ENCODE results near the gene UTY. TPM values are rescaled to one million over a fixed set of nuclear protein-coding genes. Genes with fewer than 3 reads are reported as not detected.

The UTY gene
- total and polyA plus RNA-seq, 10 of the 15 experiments (the other 5 are each of a cell fraction or from before 2014, with no cell fraction given): 0.13 TPM; not detected in 9

DNA sequence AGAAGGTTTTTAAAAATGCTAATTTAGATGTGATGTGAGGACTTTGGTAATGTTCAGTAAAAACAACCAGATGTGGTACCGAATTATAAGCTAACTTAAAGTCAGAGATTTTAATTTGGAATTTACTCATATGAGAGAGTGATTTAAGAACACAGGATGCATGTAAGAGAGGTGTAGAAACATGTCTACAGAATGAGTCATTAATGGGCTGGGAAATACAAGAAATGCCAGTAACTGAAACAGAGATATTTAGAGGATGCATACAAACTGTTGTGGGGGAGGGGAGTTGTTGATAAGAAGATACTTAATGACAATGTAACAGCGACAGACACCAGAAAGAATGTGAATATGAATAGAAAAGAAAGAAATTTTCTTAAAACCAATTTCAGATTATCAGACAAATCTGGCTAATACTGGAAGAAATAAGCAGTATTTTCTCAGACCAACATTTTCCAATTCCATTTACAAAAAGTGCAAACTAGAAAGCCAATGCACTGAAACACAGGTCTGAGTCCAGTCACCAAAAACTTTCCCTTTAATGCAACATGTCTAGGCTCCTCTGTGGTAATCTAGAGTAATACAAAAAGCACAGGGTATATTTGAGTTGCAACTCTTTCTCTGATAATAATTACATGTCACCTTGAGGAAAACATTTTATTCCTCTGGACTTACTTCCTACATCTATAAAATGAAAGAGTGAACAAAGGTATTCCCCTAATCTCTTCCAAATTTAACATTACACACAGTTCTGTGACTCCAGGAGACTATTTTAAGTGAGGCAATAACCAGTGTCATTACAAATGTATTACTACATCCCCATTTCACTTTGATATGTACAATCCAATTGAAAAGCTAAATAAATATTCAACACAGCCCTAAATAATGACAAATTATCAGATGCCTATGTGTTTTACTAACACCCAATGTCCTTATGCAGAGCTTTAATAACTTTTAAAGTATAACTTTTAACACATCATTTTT, 117.9 kb downstream of the UTY start:
- no CpG with 5 or more reads among the region's 2 CpGs for WGBS (ENCODE audit: insufficient coverage, insufficient replicate concordance, low lambda C conversion rate, missing lambda C conversion rate)
- Histone ChIP-seq H3K4me3 (no peak overlapping the region), H3K4me1 (ENCODE audit: control insufficient read depth, insufficient read depth, low read length) (no peaks in the 10 kb centered on the region), H3K9ac (ENCODE audit: control insufficient read depth, insufficient read depth, low read length) (no peak overlapping the region), H3K9me3 (replicated peaks; ENCODE audit: control insufficient read depth, insufficient read depth, low read length) (no peaks in the 10 kb centered on the region), H2AFZ (ENCODE audit: control insufficient read depth, low read depth, low read length) (no peak overlapping the region), H3K79me2 (ENCODE audit: control insufficient read depth, insufficient read depth, low read length) (no peaks in the 10 kb centered on the region), H3K4me2 (ENCODE audit: control insufficient read depth, insufficient read depth) (no peak overlapping the region), H4K20me1 (ENCODE audit: control insufficient read depth, insufficient read depth) (no peaks in the 10 kb centered on the region), H3K36me3 (ENCODE audit: control insufficient read depth in 2 of 2, insufficient read depth in 2 of 2, low read length in 1 of 2) (no peaks in the 10 kb centered on the region), H3K27me3 (replicated peaks in 1 of 2; ENCODE audit: control insufficient read depth in 2 of 2, insufficient read depth in 2 of 2, low read length in 1 of 2) (no peaks in the 10 kb centered on the region), H3K27ac (ENCODE audit: control insufficient read depth, insufficient read depth) (no peak overlapping the region)
- FAIRE-seq: no peak
- intact Hi-C loops (cut with micrococcal nuclease; ENCODE audit: unreplicated experiment): no loop called here
- no peak for DNase-seq (ENCODE audit: low read depth, low spot score)
- in situ Hi-C loops (cut with MboI): no loop called here
- CTCF ChIA-PET: no interaction called here
- POLR2A ChIA-PET: no interaction called here
- no peak for ATAC-seq
- SMC1A ChIA-PET (ENCODE audit: uncharacterized antibody, unreplicated experiment): no interaction called here
- RAD21 ChIA-PET (ENCODE audit: unreplicated experiment): no interaction called here
- BruUV-seq (replicated peaks): no TSS peak
- TF ChIP-seq RELB (IDR thresholded peaks at IDR 0.05; ENCODE audit: low read depth) (no peak), CBFB (IDR thresholded peaks at IDR 0.05; ENCODE audit: low read depth) (no peak), MTA2 (IDR thresholded peaks at IDR 0.05; ENCODE audit: low read depth) (no peak), MLLT1 (IDR thresholded peaks at IDR 0.05) (no peak), RUNX3 (IDR thresholded peaks at IDR 0.05; ENCODE audit: low read length) (no peak), NFYB (IDR thresholded peaks at IDR 0.05; ENCODE audit: insufficient read depth, low read depth, low read length) (no peak)
- TF ChIP-seq, protein P1, sequence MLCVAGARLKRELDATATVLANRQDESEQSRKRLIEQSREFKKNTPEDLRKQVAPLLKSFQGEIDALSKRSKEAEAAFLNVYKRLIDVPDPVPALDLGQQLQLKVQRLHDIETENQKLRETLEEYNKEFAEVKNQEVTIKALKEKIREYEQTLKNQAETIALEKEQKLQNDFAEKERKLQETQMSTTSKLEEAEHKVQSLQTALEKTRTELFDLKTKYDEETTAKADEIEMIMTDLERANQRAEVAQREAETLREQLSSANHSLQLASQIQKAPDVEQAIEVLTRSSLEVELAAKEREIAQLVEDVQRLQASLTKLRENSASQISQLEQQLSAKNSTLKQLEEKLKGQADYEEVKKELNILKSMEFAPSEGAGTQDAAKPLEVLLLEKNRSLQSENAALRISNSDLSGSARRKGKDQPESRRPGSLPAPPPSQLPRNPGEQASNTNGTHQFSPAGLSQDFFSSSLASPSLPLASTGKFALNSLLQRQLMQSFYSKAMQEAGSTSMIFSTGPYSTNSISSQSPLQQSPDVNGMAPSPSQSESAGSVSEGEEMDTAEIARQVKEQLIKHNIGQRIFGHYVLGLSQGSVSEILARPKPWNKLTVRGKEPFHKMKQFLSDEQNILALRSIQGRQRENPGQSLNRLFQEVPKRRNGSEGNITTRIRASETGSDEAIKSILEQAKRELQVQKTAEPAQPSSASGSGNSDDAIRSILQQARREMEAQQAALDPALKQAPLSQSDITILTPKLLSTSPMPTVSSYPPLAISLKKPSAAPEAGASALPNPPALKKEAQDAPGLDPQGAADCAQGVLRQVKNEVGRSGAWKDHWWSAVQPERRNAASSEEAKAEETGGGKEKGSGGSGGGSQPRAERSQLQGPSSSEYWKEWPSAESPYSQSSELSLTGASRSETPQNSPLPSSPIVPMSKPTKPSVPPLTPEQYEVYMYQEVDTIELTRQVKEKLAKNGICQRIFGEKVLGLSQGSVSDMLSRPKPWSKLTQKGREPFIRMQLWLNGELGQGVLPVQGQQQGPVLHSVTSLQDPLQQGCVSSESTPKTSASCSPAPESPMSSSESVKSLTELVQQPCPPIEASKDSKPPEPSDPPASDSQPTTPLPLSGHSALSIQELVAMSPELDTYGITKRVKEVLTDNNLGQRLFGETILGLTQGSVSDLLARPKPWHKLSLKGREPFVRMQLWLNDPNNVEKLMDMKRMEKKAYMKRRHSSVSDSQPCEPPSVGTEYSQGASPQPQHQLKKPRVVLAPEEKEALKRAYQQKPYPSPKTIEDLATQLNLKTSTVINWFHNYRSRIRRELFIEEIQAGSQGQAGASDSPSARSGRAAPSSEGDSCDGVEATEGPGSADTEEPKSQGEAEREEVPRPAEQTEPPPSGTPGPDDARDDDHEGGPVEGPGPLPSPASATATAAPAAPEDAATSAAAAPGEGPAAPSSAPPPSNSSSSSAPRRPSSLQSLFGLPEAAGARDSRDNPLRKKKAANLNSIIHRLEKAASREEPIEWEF (IDR thresholded peaks at IDR 0.05; ENCODE audit: insufficient replicate concordance, low read depth, low read length): no peak
- TF ChIP-seq, protein P2, sequence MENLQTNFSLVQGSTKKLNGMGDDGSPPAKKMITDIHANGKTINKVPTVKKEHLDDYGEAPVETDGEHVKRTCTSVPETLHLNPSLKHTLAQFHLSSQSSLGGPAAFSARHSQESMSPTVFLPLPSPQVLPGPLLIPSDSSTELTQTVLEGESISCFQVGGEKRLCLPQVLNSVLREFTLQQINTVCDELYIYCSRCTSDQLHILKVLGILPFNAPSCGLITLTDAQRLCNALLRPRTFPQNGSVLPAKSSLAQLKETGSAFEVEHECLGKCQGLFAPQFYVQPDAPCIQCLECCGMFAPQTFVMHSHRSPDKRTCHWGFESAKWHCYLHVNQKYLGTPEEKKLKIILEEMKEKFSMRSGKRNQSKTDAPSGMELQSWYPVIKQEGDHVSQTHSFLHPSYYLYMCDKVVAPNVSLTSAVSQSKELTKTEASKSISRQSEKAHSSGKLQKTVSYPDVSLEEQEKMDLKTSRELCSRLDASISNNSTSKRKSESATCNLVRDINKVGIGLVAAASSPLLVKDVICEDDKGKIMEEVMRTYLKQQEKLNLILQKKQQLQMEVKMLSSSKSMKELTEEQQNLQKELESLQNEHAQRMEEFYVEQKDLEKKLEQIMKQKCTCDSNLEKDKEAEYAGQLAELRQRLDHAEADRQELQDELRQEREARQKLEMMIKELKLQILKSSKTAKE (IDR thresholded peaks at IDR 0.05; ENCODE audit: low read depth, poor library complexity, severe bottlenecking): no peak
- TF ChIP-seq, protein P3, sequence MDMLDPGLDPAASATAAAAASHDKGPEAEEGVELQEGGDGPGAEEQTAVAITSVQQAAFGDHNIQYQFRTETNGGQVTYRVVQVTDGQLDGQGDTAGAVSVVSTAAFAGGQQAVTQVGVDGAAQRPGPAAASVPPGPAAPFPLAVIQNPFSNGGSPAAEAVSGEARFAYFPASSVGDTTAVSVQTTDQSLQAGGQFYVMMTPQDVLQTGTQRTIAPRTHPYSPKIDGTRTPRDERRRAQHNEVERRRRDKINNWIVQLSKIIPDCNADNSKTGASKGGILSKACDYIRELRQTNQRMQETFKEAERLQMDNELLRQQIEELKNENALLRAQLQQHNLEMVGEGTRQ (IDR thresholded peaks at IDR 0.05; ENCODE audit: borderline replicate concordance, low read depth, low read length): no peak
